H1 (cell line): ENCODE results near the gene DDX42. TPM values are rescaled to one million over a fixed set of nuclear protein-coding genes. Genes with fewer than 3 reads are reported as not detected.

Experiments used
- CTCF ChIA-PET: fragments of 300-600 bp; sonication (Branson Sonifier 250); formaldehyde crosslinking; loops from one replicate; lab custom pipeline; 2021; ENCODE audit not compliant: partially characterized antibody; lab: Charles Lee
- POLR2A ChIA-PET: fragments of 300-600 bp; sonication (Branson Sonifier 250); formaldehyde crosslinking; loops from one replicate; lab custom pipeline; 2021; ENCODE audit warnings: inconsistent platforms; ENCODE audit not compliant: partially characterized antibody; lab: Charles Lee
- DNase-seq, 2 experiments: peaks; one replicate each; pipeline versions ENCODE4 v3.0.0 to v3.0.0-alpha.2; 2010 to 2022; ENCODE audit warnings: low spot score in 2 of 2, low read depth in 1 of 2, mixed read lengths in 1 of 2
- FAIRE-seq: peaks from 2 replicates; lab custom pipeline; 2011; peaks lifted over from hg19 to GRCh38; lab: Jason Lieb, UNC
- H2AFZ ChIP-seq: 2 replicates; pipeline ENCODE4 v1.8.1; 2012; ENCODE audit warnings: low read length, inconsistent platforms
- H2AK5ac ChIP-seq: 2 replicates; pipeline ENCODE4 v1.6.1; 2013; ENCODE audit warnings: low read depth, low read length
- H2BK120ac ChIP-seq: replicated peaks from 2 replicates; pipeline ENCODE3; 2013; ENCODE audit warnings: low read depth, low read length, inconsistent platforms
- H2BK12ac ChIP-seq: 2 replicates; pipeline ENCODE4 v1.6.1; 2013; ENCODE audit warnings: low read depth, low read length
- H2BK15ac ChIP-seq: 2 replicates; pipeline ENCODE4 v1.6.1; 2013; ENCODE audit warnings: low read length
- H2BK20ac ChIP-seq: 2 replicates; pipeline ENCODE4 v1.6.1; 2013; ENCODE audit warnings: low read length
- H2BK5ac ChIP-seq: 2 replicates; pipeline ENCODE4 v1.6.1; 2013; ENCODE audit warnings: low read depth, low read length
- H3K14ac ChIP-seq: 2 replicates; pipeline ENCODE4 v1.6.1; 2013; ENCODE audit warnings: inconsistent platforms; ENCODE audit not compliant: insufficient read length
- H3K18ac ChIP-seq: 2 replicates; pipeline ENCODE4 v1.6.1; 2013; ENCODE audit warnings: low read length; ENCODE audit errors: extremely low read depth
- H3K23ac ChIP-seq: 2 replicates; pipeline ENCODE4 v1.6.1; 2013; ENCODE audit warnings: inconsistent platforms; ENCODE audit not compliant: insufficient read length
- H3K23me2 ChIP-seq: 2 replicates; pipeline ENCODE4 v1.6.1; 2013; ENCODE audit warnings: low read depth, low read length
- H3K27ac ChIP-seq: 2 replicates; pipeline ENCODE4 v1.6.1; 2011; ENCODE audit warnings: low read depth, low read length, inconsistent platforms
- H3K27me3 ChIP-seq, 4 experiments: replicated peaks in 1 of 4; 1 replicate in 1 of 4; 2 replicates in 3 of 4; pipeline versions ENCODE4 v1.6.1 to v1.8.1; 2011 to 2013; ENCODE audit warnings: low read length in 3 of 4, mild to moderate bottlenecking in 3 of 4, inconsistent platforms in 2 of 4, mixed read lengths in 2 of 4, moderate library complexity in 1 of 4; ENCODE audit not compliant: control insufficient read depth in 3 of 4, insufficient read depth in 3 of 4; ENCODE audit errors: extremely low read depth in 1 of 4
- H3K36me3 ChIP-seq, 4 experiments: 2 replicates each; pipeline versions ENCODE4 v1.6.1 to v1.8.1; 2011 to 2013; ENCODE audit warnings: mild to moderate bottlenecking in 4 of 4, low read length in 3 of 4, moderate library complexity in 2 of 4, control low read depth in 1 of 4, inconsistent platforms in 1 of 4; ENCODE audit not compliant: insufficient read depth in 4 of 4, control insufficient read depth in 2 of 4
- H3K4ac ChIP-seq: replicated peaks from 2 replicates; pipeline ENCODE3; 2013; ENCODE audit warnings: low read length, low read depth, mixed read lengths, inconsistent platforms; ENCODE audit not compliant: insufficient read length
- H3K4me1 ChIP-seq, 4 experiments: replicated peaks in 1 of 4; 1 replicate in 1 of 4; 2 replicates in 3 of 4; pipeline versions ENCODE4 v1.6.1 to v1.8.1; 2011 to 2013; ENCODE audit warnings: low read length in 3 of 4, inconsistent platforms in 2 of 4, mixed read lengths in 1 of 4; ENCODE audit not compliant: insufficient read depth in 4 of 4, control insufficient read depth in 3 of 4
- H3K4me2 ChIP-seq, 2 experiments: 2 replicates each; pipeline versions ENCODE4 v1.6.1 to v1.8.1; 2011 to 2013; ENCODE audit warnings: low read depth in 2 of 2, low read length in 2 of 2, control low read depth in 1 of 2, inconsistent platforms in 1 of 2, mild to moderate bottlenecking in 1 of 2; ENCODE audit not compliant: insufficient read depth in 1 of 2
- H3K4me3 ChIP-seq, 4 experiments: fragments of 200-600, 300-600 bp in 1 of 4; sonication (generic), shearing (Covaris generic), sonication (Bioruptor Twin) in 1 of 4; 2 replicates each; pipeline versions ENCODE4 v1.5.1 to v1.8.1; 2011 to 2016; ENCODE audit warnings: low read length in 4 of 4, low read depth in 3 of 4, control low read depth in 2 of 4, inconsistent platforms in 2 of 4, mild to moderate bottlenecking in 2 of 4, mixed read lengths in 1 of 4, moderate library complexity in 1 of 4; ENCODE audit not compliant: insufficient read depth in 2 of 4; ENCODE audit errors: extremely low read depth in 1 of 4
- H3K56ac ChIP-seq: replicated peaks from 2 replicates; pipeline ENCODE3; 2013; ENCODE audit warnings: low read depth, mild to moderate bottlenecking, mixed read lengths, low read length, inconsistent platforms; ENCODE audit not compliant: insufficient read length
- H3K79me1 ChIP-seq: 2 replicates; pipeline ENCODE4 v1.6.1; 2013; ENCODE audit warnings: low read depth, low read length, control low read depth
- H3K79me2 ChIP-seq, 2 experiments: 2 replicates each; pipeline versions ENCODE4 v1.6.1 to v1.8.1; 2012 to 2013; ENCODE audit warnings: low read length in 2 of 2, mild to moderate bottlenecking in 2 of 2, inconsistent platforms in 1 of 2; ENCODE audit not compliant: insufficient read depth in 2 of 2, control insufficient read depth in 1 of 2
- H3K9ac ChIP-seq, 4 experiments: replicated peaks in 1 of 4; 1 replicate in 1 of 4; 2 replicates in 3 of 4; pipeline versions ENCODE4 v1.6.1 to v1.8.1; 2011 to 2013; ENCODE audit warnings: low read depth in 3 of 4, low read length in 3 of 4, control low read depth in 2 of 4, mild to moderate bottlenecking in 2 of 4, moderate library complexity in 2 of 4, inconsistent platforms in 1 of 4; ENCODE audit errors: extremely low read depth in 1 of 4
- H3K9me3 ChIP-seq, 2 experiments: 2 replicates each; pipeline versions ENCODE4 v1.6.1 to v1.8.1; 2012 to 2013; ENCODE audit warnings: mild to moderate bottlenecking in 2 of 2, moderate library complexity in 2 of 2, control low read depth in 1 of 2, inconsistent platforms in 1 of 2, low read depth in 1 of 2, low read length in 1 of 2, mixed read lengths in 1 of 2; ENCODE audit not compliant: insufficient read depth in 2 of 2
- H4K20me1 ChIP-seq, 2 experiments: replicated peaks in 1 of 2; 2 replicates each; pipeline versions ENCODE3 to v1.8.1; 2011 to 2013; ENCODE audit warnings: inconsistent platforms in 2 of 2, low read length in 2 of 2, mild to moderate bottlenecking in 1 of 2; ENCODE audit not compliant: insufficient read depth in 2 of 2, control insufficient read depth in 1 of 2
- H4K5ac ChIP-seq: 2 replicates; pipeline ENCODE4 v1.6.1; 2013; ENCODE audit warnings: low read length, low read depth, mixed read lengths, inconsistent platforms; ENCODE audit not compliant: insufficient read length
- H4K8ac ChIP-seq: 2 replicates; pipeline ENCODE4 v1.8.0; 2013; ENCODE audit warnings: mild to moderate bottlenecking, moderate library complexity, low read length, inconsistent platforms; ENCODE audit not compliant: insufficient read depth; ENCODE audit errors: extremely low read depth
- H4K91ac ChIP-seq: replicated peaks from 2 replicates; pipeline ENCODE3; 2013; ENCODE audit warnings: low read length, mixed read lengths, inconsistent platforms; ENCODE audit not compliant: insufficient read length
- EGR1 ChIP-seq: IDR thresholded peaks from 2 replicates; pipeline ENCODE4 v1.6.1; 2011; ENCODE audit warnings: low read depth, low read length, borderline replicate concordance
- GTF2F1 ChIP-seq: IDR thresholded peaks from 2 replicates; pipeline ENCODE4 v1.6.1; 2012; ENCODE audit warnings: low read depth, low read length, improper control_type of control experiment, borderline replicate concordance
- KDM5A ChIP-seq: fragments of 200-600 bp; IDR thresholded peaks from 2 replicates; pipeline ENCODE4 v1.7.1; 2012; ENCODE audit warnings: mild to moderate bottlenecking, low read length, inconsistent platforms, mixed read lengths
- NRF1 ChIP-seq: IDR thresholded peaks from 2 replicates; pipeline ENCODE4 v1.6.1; 2011; ENCODE audit warnings: mild to moderate bottlenecking, low read depth, low read length, improper control_type of control experiment
- POLR2AphosphoS5 ChIP-seq: IDR thresholded peaks from 2 replicates; pipeline ENCODE4 v1.6.1; 2011; ENCODE audit warnings: low read depth, low read length
- TAF7 ChIP-seq: optimal IDR thresholded peaks from 2 replicates; pipeline ENCODE3; 2011; ENCODE audit warnings: low read depth, mild to moderate bottlenecking, inconsistent platforms, low read length, moderate library complexity, borderline replicate concordance
- TEAD4 ChIP-seq: IDR thresholded peaks from 2 replicates; pipeline ENCODE4 v1.6.1; 2012; ENCODE audit warnings: low read depth, low read length, inconsistent platforms, mixed read lengths
- WGBS, 2 experiments: shearing (Covaris generic) in 1 of 2; methylation state at CpG; one replicate each; pipeline versions ENCODE4 v1.1.6 to v1.1.7; 2013 to 2015; ENCODE audit warnings: low lambda C conversion rate in 2 of 2, mixed read lengths in 2 of 2, inconsistent platforms in 1 of 2, low coverage in 1 of 2, missing lambda C conversion rate in 1 of 2; ENCODE audit not compliant: insufficient replicate concordance in 2 of 2, insufficient coverage in 1 of 2, insufficient read length in 1 of 2; ENCODE audit errors: extremely low coverage in 1 of 2, missing lambda C conversion rate in 1 of 2; 5-methylcytosine and 5-hydroxymethylcytosine counted together
- polyA plus RNA-seq, 7 experiments: library from polyadenylated mRNA; depleted of rRNA in 3 of 7; stranded (reverse) in 5 of 7; unstranded in 2 of 7; fragments of >200 nt in 5 of 7; fragments of 200-250 nt in 2 of 7; gene quantifications; 1 replicate in 5 of 7; 2 replicates in 1 of 7; 4 replicates in 1 of 7; pipeline versions ENCODE4 v1.2.1 to v1.2.3, GENCODE V29; 2011 to 2013; ENCODE audit warnings: missing spikeins in 2 of 7, mixed read lengths in 2 of 7
- total RNA-seq: library from RNA; stranded (reverse); fragmentation: NEBNext Ultra II Directional; extraction: Animal tissue kit (Norgen Biotek cat#: 25700); gene quantifications from 2 replicates; pipeline ENCODE4 v1.2.1, GENCODE V29; 2021
- TF ChIP-seq, protein P1 (sequence below): IDR thresholded peaks from 2 replicates; pipeline ENCODE4 v1.6.1; 2012; ENCODE audit warnings: inconsistent platforms

The DDX42 gene
- total and polyA plus RNA-seq, 2 of the 8 experiments (the other 6 are each of a cell fraction or from before 2014, with no cell fraction given): 40.6 to 114 TPM

DNA sequence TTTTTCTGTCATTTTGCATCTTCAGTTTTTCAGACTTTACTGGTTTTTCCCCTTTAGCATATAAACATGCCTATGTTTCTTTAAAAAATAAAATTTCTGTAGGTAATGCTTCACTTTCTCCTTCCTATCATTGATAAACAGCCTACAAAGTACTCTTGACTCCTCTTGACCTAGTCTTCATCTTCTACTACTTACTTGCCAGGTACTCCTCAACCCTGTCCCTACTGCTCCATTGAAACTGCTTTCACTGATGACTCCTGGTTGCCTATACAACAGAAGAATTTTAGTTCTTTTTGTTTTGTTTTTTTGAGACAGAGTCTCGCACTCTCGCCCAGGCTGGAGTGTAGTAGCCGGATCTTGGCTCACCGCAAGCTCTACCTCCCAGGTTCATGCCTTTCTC lies 7.0 kb downstream of the DDX42 start:
- Histone ChIP-seq H3K9ac (no peak overlapping the region), H3K56ac (no peak overlapping the region), H2BK20ac (no peak overlapping the region), H3K18ac (no peak overlapping the region), H3K4me2 (no peak overlapping the region), H3K23ac (no peak overlapping the region), H3K9me3 (no peaks in the 10 kb centered on the region), H2BK120ac (no peak overlapping the region), H2BK5ac (no peak overlapping the region), H3K79me1 (peaks cover 4% of the 10 kb centered on the region; the same call in 1 of the 2 replicates), H3K14ac (no peak overlapping the region), H4K8ac (no peak overlapping the region), H3K23me2 (no peaks in the 10 kb centered on the region; the same call in 1 of the 2 replicates), H2BK12ac (no peak overlapping the region), H4K20me1 (peaks cover 13 to 20% of the 10 kb centered on the region in 2 experiments), H3K27me3 (no peaks in the 10 kb centered on the region)
- TF ChIP-seq GTF2F1: no peak
- TF ChIP-seq EGR1: no peak
- no peak for TF ChIP-seq POLR2AphosphoS5
- no peak for TF ChIP-seq TEAD4
- TF ChIP-seq NRF1: no peak
- TF ChIP-seq, protein P1, sequence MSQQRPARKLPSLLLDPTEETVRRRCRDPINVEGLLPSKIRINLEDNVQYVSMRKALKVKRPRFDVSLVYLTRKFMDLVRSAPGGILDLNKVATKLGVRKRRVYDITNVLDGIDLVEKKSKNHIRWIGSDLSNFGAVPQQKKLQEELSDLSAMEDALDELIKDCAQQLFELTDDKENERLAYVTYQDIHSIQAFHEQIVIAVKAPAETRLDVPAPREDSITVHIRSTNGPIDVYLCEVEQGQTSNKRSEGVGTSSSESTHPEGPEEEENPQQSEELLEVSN: no peak
- no peak for TF ChIP-seq TAF7
- no peak for TF ChIP-seq KDM5A
- TF ChIP-seq, all 59 proteins: peak for 0
- Histone ChIP-seq H2AK5ac (no peak overlapping the region), H4K5ac (no peak overlapping the region), H3K27ac (no peak overlapping the region), H3K36me3 (peaks cover 3 to 48% (median 20%) of the 10 kb centered on the region in 4 experiments; a peak in 7 of 8 replicates), H3K4me1 (no peaks in the 10 kb centered on the region), H2AFZ (no peak overlapping the region), H2BK15ac (no peak overlapping the region), H3K4ac (no peak overlapping the region), H4K91ac (no peak overlapping the region), H3K79me2 (peaks cover 52 to 98% of the 10 kb centered on the region in 2 experiments), H3K4me3 (no peak overlapping the region)
- CTCF ChIA-PET: interaction anchor here (1.1 to 1.7 kb wide), 4 partner anchors 13 to 53 kb away, joined by 3 read pairs; no protein-coding TSS in a partner anchor
- POLR2A ChIA-PET: interaction anchor here (0.9 to 24.4 kb wide), 6 partner anchors 7 to 70 kb away, joined by 3 to 481 read pairs (median 7); partner anchors contain the start of genes CCDC47, DDX42, FTSJ3 and PSMC5
- DNase-seq (no peak), FAIRE-seq (no peak)
- WGBS, 2 experiments: 97% methylated on average over 4 of the region's 4 CpGs; no CpG with 5 or more reads in 1 of the 2 experiments
